Measurements from ENCODE around the gene HES1.

DNA sequence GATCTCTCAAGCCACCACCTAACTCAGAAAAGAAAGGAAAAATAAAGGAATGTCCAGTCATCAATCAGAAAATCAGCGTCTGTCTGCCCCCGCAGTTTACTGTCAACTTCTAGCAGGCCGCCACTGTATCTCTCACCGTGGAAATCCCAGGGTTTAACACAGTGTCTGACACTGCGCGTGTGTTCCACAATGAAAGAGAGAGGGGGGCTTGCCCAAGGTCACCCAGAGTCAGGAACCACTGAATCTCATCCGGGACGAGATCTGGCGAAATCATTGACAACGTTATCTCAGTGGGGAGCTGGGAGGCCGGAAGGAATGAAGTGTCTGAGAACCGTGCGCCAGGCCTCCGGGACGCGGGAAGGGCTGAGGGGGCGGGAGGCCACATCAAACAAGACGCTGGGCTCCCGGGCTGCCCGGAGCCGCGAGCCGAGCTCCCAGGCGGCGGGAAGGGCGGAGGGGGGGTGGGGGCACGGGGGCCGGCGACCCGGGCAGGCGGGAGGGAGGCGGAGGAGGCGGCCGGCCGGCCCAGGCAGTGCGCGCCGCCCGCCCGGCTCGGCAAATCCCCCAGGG lies 2.2 kb upstream of the HES1 start:
- TF ChIP-seq, protein P1, sequence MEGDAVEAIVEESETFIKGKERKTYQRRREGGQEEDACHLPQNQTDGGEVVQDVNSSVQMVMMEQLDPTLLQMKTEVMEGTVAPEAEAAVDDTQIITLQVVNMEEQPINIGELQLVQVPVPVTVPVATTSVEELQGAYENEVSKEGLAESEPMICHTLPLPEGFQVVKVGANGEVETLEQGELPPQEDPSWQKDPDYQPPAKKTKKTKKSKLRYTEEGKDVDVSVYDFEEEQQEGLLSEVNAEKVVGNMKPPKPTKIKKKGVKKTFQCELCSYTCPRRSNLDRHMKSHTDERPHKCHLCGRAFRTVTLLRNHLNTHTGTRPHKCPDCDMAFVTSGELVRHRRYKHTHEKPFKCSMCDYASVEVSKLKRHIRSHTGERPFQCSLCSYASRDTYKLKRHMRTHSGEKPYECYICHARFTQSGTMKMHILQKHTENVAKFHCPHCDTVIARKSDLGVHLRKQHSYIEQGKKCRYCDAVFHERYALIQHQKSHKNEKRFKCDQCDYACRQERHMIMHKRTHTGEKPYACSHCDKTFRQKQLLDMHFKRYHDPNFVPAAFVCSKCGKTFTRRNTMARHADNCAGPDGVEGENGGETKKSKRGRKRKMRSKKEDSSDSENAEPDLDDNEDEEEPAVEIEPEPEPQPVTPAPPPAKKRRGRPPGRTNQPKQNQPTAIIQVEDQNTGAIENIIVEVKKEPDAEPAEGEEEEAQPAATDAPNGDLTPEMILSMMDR (IDR thresholded peaks at IDR 0.05) = no peak
- TF ChIP-seq POLR2A (IDR thresholded peaks at IDR 0.05) (no peak), EP300 (IDR thresholded peaks at IDR 0.05; ENCODE audit: low read depth) (no peak)
